HEK293 (cell line): Measurements from ENCODE around the gene AKAP1.
A peak's percentile ranks its signal among the peaks of the same experiment; 100 is the strongest.

ENCODE experiments used
- MYNN ChIP-seq: fragments of 450-650 bp; formaldehyde crosslinking; IDR thresholded peaks from 2 replicates; pipeline ENCODE4 v1.5.1; 2016; ENCODE audit warnings: missing biosample characterization, missing genetic modification characterization, borderline replicate concordance
- OSR2 ChIP-seq: fragments of 450-650 bp; formaldehyde crosslinking; IDR thresholded peaks from 2 replicates; pipeline ENCODE4 v1.5.1; 2016; ENCODE audit warnings: missing biosample characterization, missing genetic modification characterization
- SCRT2 ChIP-seq: fragments of 450-650 bp; formaldehyde crosslinking; IDR thresholded peaks from 2 replicates; pipeline ENCODE4 v1.5.1; 2016; ENCODE audit warnings: missing biosample characterization, missing genetic modification characterization
- ZBTB20 ChIP-seq: fragments of 450-650 bp; formaldehyde crosslinking; IDR thresholded peaks from 2 replicates; pipeline ENCODE4 v1.5.1; 2016; ENCODE audit warnings: missing biosample characterization, missing genetic modification characterization
- ZBTB48 ChIP-seq: fragments of 450-650 bp; formaldehyde crosslinking; IDR thresholded peaks from 2 replicates; pipeline ENCODE4 v1.5.1; 2016; ENCODE audit warnings: missing biosample characterization, missing genetic modification characterization
- ZBTB7A ChIP-seq: fragments of 450-650 bp; formaldehyde crosslinking; IDR thresholded peaks from 2 replicates; pipeline ENCODE4 v1.5.1; 2016; ENCODE audit warnings: low read depth, missing biosample characterization, missing genetic modification characterization
- ZNF157 ChIP-seq: fragments of 450-650 bp; formaldehyde crosslinking; IDR thresholded peaks from 2 replicates; pipeline ENCODE4 v1.5.1; 2016; ENCODE audit warnings: missing biosample characterization, missing genetic modification characterization
- ZNF174 ChIP-seq: fragments of 450-650 bp; formaldehyde crosslinking; IDR thresholded peaks from 2 replicates; pipeline ENCODE4 v1.5.0; 2017; ENCODE audit warnings: missing biosample characterization, mild to moderate bottlenecking, missing genetic modification characterization
- ZNF175 ChIP-seq: fragments of 450-650 bp; formaldehyde crosslinking; IDR thresholded peaks from 2 replicates; pipeline ENCODE4 v1.5.1; 2016; ENCODE audit warnings: missing biosample characterization, missing genetic modification characterization
- ZNF19 ChIP-seq: fragments of 450-650 bp; formaldehyde crosslinking; IDR thresholded peaks from 2 replicates; pipeline ENCODE4; 2016; ENCODE audit warnings: missing biosample characterization, missing genetic modification characterization, low read depth
- ZNF214 ChIP-seq: fragments of 450-650 bp; formaldehyde crosslinking; IDR thresholded peaks from 2 replicates; pipeline ENCODE4 v1.5.1; 2017; ENCODE audit warnings: missing biosample characterization, mild to moderate bottlenecking, missing genetic modification characterization, borderline replicate concordance
- ZNF223 ChIP-seq: fragments of 450-650 bp; formaldehyde crosslinking; IDR thresholded peaks from 2 replicates; pipeline ENCODE4 v1.5.1; 2016; ENCODE audit warnings: missing biosample characterization, missing genetic modification characterization
- ZNF23 ChIP-seq: fragments of 450-650 bp; formaldehyde crosslinking; IDR thresholded peaks from 2 replicates; pipeline ENCODE4 v1.5.1; 2016; ENCODE audit warnings: missing biosample characterization, missing genetic modification characterization, borderline replicate concordance
- ZNF350 ChIP-seq: fragments of 450-650 bp; formaldehyde crosslinking; IDR thresholded peaks from 2 replicates; pipeline ENCODE4 v1.5.0; 2017; ENCODE audit warnings: missing biosample characterization, mild to moderate bottlenecking, missing genetic modification characterization
- ZNF394 ChIP-seq: fragments of 450-650 bp; formaldehyde crosslinking; IDR thresholded peaks from 2 replicates; pipeline ENCODE4 v1.5.1; 2016; ENCODE audit warnings: missing biosample characterization, missing genetic modification characterization, mild to moderate bottlenecking, moderate library complexity, borderline replicate concordance
- ZNF48 ChIP-seq: fragments of 450-650 bp; formaldehyde crosslinking; IDR thresholded peaks from 2 replicates; pipeline ENCODE4 v1.5.1; 2016; ENCODE audit warnings: missing biosample characterization, missing genetic modification characterization
- ZNF510 ChIP-seq: fragments of 450-650 bp; formaldehyde crosslinking; IDR thresholded peaks from 2 replicates; pipeline ENCODE4 v1.5.1; 2018; ENCODE audit warnings: mild to moderate bottlenecking, missing genetic modification characterization, missing biosample characterization; ENCODE audit not compliant: insufficient replicate concordance
- ZNF658 ChIP-seq: fragments of 450-650 bp; formaldehyde crosslinking; IDR thresholded peaks from 2 replicates; pipeline ENCODE4; 2016; ENCODE audit warnings: missing biosample characterization, missing genetic modification characterization
- TF ChIP-seq, protein P1 (sequence below): fragments of 450-650 bp; formaldehyde crosslinking; IDR thresholded peaks from 2 replicates; pipeline ENCODE4 v1.5.1; 2016; ENCODE audit warnings: missing biosample characterization, missing genetic modification characterization
- TF ChIP-seq, protein P2 (sequence below): fragments of 450-650 bp; formaldehyde crosslinking; IDR thresholded peaks from 2 replicates; pipeline ENCODE4 v1.5.1; 2016; ENCODE audit warnings: missing biosample characterization, missing genetic modification characterization
- TF ChIP-seq, protein P3 (sequence below): fragments of 450-650 bp; formaldehyde crosslinking; IDR thresholded peaks from 2 replicates; pipeline ENCODE4 v1.5.1; 2016; ENCODE audit warnings: missing biosample characterization, missing genetic modification characterization
- TF ChIP-seq, protein P4 (sequence below): fragments of 450-650 bp; formaldehyde crosslinking; IDR thresholded peaks from 2 replicates; pipeline ENCODE4 v1.5.1; 2016; ENCODE audit warnings: missing biosample characterization, missing genetic modification characterization, borderline replicate concordance
- TF ChIP-seq, protein P5 (sequence below): fragments of 450-650 bp; formaldehyde crosslinking; IDR thresholded peaks from 2 replicates; pipeline ENCODE4 v1.5.1; 2017; ENCODE audit warnings: missing biosample characterization, missing genetic modification characterization
- TF ChIP-seq, protein P6 (sequence below): fragments of 450-650 bp; formaldehyde crosslinking; IDR thresholded peaks from 2 replicates; pipeline ENCODE4 v1.5.1; 2016; ENCODE audit warnings: missing biosample characterization, missing genetic modification characterization
- TF ChIP-seq, protein P7 (sequence below): fragments of 450-650 bp; formaldehyde crosslinking; IDR thresholded peaks from 2 replicates; pipeline ENCODE4 v1.5.1; 2017; ENCODE audit warnings: missing biosample characterization, mild to moderate bottlenecking, missing genetic modification characterization, moderate library complexity

The AKAP1 gene

DNA sequence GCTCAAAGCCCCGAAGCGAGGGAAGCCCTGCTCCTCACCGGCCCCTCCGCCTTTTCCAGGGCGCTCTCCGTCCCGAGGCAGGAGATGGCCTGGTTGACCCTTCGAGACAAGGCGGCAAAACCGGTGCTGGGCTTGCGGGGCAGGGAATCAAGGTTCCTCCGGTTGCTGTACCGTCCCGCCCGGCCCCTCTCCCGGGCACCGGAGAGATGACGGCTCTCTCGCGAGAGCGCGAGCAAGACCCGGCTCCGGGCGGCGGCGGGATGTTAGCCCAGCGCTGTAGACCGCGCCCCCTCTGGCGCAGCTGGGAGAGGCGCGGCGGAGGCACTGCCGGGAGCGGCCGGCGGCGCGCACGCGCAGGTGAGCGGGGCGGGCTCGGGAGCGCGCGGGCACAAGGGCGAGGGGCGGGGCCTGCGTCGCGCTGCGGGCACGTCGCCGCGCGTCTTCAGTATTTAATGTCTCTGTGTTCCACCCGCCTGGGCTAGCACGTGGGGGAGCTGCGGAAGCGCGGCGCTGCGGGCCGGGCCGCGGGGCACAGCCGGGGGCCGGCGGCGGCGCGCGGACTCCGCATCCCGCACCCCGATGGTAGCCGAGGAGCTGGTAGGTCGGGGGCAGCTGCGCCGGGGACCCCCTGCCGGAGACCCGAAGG is at the start of gene AKAP1 (continued):
- TF ChIP-seq, protein P1, sequence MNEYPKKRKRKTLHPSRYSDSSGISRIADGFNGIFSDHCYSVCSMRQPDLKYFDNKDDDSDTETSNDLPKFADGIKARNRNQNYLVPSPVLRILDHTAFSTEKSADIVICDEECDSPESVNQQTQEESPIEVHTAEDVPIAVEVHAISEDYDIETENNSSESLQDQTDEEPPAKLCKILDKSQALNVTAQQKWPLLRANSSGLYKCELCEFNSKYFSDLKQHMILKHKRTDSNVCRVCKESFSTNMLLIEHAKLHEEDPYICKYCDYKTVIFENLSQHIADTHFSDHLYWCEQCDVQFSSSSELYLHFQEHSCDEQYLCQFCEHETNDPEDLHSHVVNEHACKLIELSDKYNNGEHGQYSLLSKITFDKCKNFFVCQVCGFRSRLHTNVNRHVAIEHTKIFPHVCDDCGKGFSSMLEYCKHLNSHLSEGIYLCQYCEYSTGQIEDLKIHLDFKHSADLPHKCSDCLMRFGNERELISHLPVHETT (tag by site-specific recombination): peak; percentile 53; the same call in 1 of the 2 replicates
- TF ChIP-seq, protein P2, sequence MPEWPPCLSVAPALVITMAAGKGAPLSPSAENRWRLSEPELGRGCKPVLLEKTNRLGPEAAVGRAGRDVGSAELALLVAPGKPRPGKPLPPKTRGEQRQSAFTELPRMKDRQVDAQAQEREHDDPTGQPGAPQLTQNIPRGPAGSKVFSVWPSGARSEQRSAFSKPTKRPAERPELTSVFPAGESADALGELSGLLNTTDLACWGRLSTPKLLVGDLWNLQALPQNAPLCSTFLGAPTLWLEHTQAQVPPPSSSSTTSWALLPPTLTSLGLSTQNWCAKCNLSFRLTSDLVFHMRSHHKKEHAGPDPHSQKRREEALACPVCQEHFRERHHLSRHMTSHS (tag by site-specific recombination): no peak
- TF ChIP-seq ZNF350 (tag by site-specific recombination) (no peak), ZBTB48 (tag by site-specific recombination) (peak; percentile 59; the same call in 1 of the 2 replicates), ZBTB7A (tag by site-specific recombination) (no peak), ZNF223 (tag by site-specific recombination) (no peak), ZNF658 (tag by site-specific recombination) (no peak), ZNF19 (tag by site-specific recombination) (no peak), ZNF175 (no peak), ZNF510 (tag by site-specific recombination) (no peak), ZBTB20 (tag by site-specific recombination) (peak; percentile 93), OSR2 (tag by site-specific recombination) (no peak), MYNN (tag by site-specific recombination) (no peak), ZNF48 (tag by site-specific recombination) (no peak), ZNF214 (tag by site-specific recombination) (no peak), ZNF23 (tag by site-specific recombination) (no peak), ZNF174 (tag by site-specific recombination) (no peak), SCRT2 (0 out of 2 replicates have a peak, but pooled peaks have one; percentile 9), ZNF394 (tag by site-specific recombination) (peak; percentile 55; the same call in 1 of the 2 replicates), ZNF157 (tag by site-specific recombination) (no peak)
- TF ChIP-seq, protein P3, sequence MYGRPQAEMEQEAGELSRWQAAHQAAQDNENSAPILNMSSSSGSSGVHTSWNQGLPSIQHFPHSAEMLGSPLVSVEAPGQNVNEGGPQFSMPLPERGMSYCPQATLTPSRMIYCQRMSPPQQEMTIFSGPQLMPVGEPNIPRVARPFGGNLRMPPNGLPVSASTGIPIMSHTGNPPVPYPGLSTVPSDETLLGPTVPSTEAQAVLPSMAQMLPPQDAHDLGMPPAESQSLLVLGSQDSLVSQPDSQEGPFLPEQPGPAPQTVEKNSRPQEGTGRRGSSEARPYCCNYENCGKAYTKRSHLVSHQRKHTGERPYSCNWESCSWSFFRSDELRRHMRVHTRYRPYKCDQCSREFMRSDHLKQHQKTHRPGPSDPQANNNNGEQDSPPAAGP (tag by site-specific recombination): peak; percentile 69
- TF ChIP-seq, protein P4, sequence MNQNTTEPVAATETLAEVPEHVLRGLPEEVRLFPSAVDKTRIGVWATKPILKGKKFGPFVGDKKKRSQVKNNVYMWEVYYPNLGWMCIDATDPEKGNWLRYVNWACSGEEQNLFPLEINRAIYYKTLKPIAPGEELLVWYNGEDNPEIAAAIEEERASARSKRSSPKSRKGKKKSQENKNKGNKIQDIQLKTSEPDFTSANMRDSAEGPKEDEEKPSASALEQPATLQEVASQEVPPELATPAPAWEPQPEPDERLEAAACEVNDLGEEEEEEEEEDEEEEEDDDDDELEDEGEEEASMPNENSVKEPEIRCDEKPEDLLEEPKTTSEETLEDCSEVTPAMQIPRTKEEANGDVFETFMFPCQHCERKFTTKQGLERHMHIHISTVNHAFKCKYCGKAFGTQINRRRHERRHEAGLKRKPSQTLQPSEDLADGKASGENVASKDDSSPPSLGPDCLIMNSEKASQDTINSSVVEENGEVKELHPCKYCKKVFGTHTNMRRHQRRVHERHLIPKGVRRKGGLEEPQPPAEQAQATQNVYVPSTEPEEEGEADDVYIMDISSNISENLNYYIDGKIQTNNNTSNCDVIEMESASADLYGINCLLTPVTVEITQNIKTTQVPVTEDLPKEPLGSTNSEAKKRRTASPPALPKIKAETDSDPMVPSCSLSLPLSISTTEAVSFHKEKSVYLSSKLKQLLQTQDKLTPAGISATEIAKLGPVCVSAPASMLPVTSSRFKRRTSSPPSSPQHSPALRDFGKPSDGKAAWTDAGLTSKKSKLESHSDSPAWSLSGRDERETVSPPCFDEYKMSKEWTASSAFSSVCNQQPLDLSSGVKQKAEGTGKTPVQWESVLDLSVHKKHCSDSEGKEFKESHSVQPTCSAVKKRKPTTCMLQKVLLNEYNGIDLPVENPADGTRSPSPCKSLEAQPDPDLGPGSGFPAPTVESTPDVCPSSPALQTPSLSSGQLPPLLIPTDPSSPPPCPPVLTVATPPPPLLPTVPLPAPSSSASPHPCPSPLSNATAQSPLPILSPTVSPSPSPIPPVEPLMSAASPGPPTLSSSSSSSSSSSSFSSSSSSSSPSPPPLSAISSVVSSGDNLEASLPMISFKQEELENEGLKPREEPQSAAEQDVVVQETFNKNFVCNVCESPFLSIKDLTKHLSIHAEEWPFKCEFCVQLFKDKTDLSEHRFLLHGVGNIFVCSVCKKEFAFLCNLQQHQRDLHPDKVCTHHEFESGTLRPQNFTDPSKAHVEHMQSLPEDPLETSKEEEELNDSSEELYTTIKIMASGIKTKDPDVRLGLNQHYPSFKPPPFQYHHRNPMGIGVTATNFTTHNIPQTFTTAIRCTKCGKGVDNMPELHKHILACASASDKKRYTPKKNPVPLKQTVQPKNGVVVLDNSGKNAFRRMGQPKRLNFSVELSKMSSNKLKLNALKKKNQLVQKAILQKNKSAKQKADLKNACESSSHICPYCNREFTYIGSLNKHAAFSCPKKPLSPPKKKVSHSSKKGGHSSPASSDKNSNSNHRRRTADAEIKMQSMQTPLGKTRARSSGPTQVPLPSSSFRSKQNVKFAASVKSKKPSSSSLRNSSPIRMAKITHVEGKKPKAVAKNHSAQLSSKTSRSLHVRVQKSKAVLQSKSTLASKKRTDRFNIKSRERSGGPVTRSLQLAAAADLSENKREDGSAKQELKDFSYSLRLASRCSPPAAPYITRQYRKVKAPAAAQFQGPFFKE (tag by site-specific recombination): no peak
- TF ChIP-seq, protein P5, sequence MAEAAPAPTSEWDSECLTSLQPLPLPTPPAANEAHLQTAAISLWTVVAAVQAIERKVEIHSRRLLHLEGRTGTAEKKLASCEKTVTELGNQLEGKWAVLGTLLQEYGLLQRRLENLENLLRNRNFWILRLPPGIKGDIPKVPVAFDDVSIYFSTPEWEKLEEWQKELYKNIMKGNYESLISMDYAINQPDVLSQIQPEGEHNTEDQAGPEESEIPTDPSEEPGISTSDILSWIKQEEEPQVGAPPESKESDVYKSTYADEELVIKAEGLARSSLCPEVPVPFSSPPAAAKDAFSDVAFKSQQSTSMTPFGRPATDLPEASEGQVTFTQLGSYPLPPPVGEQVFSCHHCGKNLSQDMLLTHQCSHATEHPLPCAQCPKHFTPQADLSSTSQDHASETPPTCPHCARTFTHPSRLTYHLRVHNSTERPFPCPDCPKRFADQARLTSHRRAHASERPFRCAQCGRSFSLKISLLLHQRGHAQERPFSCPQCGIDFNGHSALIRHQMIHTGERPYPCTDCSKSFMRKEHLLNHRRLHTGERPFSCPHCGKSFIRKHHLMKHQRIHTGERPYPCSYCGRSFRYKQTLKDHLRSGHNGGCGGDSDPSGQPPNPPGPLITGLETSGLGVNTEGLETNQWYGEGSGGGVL: peak; percentile 92
- TF ChIP-seq, protein P6, sequence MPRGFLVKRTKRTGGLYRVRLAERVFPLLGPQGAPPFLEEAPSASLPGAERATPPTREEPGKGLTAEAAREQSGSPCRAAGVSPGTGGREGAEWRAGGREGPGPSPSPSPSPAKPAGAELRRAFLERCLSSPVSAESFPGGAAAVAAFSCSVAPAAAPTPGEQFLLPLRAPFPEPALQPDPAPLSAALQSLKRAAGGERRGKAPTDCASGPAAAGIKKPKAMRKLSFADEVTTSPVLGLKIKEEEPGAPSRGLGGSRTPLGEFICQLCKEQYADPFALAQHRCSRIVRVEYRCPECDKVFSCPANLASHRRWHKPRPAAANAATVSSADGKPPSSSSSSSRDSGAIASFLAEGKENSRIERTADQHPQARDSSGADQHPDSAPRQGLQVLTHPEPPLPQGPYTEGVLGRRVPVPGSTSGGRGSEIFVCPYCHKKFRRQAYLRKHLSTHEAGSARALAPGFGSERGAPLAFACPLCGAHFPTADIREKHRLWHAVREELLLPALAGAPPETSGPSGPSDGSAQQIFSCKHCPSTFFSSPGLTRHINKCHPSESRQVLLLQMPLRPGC (tag by site-specific recombination): 0 out of 2 replicates have a peak, but pooled peaks have one; percentile 38
- TF ChIP-seq, protein P7, sequence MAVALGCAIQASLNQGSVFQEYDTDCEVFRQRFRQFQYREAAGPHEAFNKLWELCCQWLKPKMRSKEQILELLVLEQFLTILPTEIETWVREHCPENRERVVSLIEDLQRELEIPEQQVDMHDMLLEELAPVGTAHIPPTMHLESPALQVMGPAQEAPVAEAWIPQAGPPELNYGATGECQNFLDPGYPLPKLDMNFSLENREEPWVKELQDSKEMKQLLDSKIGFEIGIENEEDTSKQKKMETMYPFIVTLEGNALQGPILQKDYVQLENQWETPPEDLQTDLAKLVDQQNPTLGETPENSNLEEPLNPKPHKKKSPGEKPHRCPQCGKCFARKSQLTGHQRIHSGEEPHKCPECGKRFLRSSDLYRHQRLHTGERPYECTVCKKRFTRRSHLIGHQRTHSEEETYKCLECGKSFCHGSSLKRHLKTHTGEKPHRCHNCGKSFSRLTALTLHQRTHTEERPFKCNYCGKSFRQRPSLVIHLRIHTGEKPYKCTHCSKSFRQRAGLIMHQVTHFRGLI (tag by site-specific recombination): peak; percentile 54
- TF ChIP-seq, all 188 proteins: peak for 56
